Mucosa of descending colon (tissue), 3 donors: ENCODE results near the gene SAP30L. TPM values are rescaled to one million over a fixed set of nuclear protein-coding genes. Genes with fewer than 3 reads are reported as not detected.

Experiments
- ATAC-seq: fragments of 200-7000 bp; cut with Tn5 transposase; one replicate; pipeline ENCODE4 v1.9.1; 2020; ENCODE audit warnings: mild to moderate bottlenecking, moderate library complexity
- DNase-seq, 3 donors: peaks; one replicate each; pipeline ENCODE4 v3.0.0-alpha.2; 2020
- H3K36me3 ChIP-seq: fragments of 200-600 bp; one replicate; pipeline ENCODE4 v1.8.0; 2021; ENCODE audit warnings: low read depth, mild to moderate bottlenecking
- H3K4me1 ChIP-seq: fragments of 200-600 bp; one replicate; pipeline ENCODE4 v1.8.0; 2021; ENCODE audit warnings: low read depth, mild to moderate bottlenecking
- H3K4me3 ChIP-seq: fragments of 200-600 bp; one replicate; pipeline ENCODE4 v1.8.0; 2021; ENCODE audit warnings: mild to moderate bottlenecking
- H3K9me3 ChIP-seq: fragments of 200-600 bp; one replicate; pipeline ENCODE4 v1.8.0; 2021; ENCODE audit warnings: mild to moderate bottlenecking
- CTCF ChIP-seq: fragments of 200-600 bp; IDR thresholded peaks from one replicate; pipeline ENCODE4 v1.8.0; 2022; ENCODE audit warnings: antibody characterized with exemption, mild to moderate bottlenecking
- intact Hi-C, 2 donors: fragments of 100-400 bp; cut with DNase I in 1 of 2; cut with micrococcal nuclease in 1 of 2; formaldehyde crosslinking; loops; one replicate each; pipeline versions ENCODE4 v1.11.0 to v1.11.1; 2022; cut with DNase I, micrococcal nuclease
- total RNA-seq, 3 donors: library from RNA; stranded (reverse); fragmentation: NEBNext Ultra II Directional in 2 of 3; extraction: Animal tissue kit (Norgen Biotek cat#: 25700) in 2 of 3; gene quantifications; one replicate each; pipeline versions ENCODE4 v1.2.1 to v1.2.4, GENCODE V29; 2021 to 2023
- donor health status: DM: no; HTN: no; CAD: no; lungs with moderate emphysema.
- donor health status: DM: no; HTN: no; CAD: no.
- donor health status: DM: no; HTN: yes; CAD: no.

The SAP30L gene
- total RNA-seq, 3 donors from 2014 or later = 55.0 to 65.6 (median 63.5) TPM

GRCh38 chr5:154485850-154486426, 40.1 kb downstream of the SAP30L start:
- intact Hi-C loops = no loop called here
- no peak for ATAC-seq
- DNase-seq = no peak

GRCh38 chr5:154486427-154486866, 40.6 kb downstream of the SAP30L start:
- no peak for DNase-seq
- H3K9me3 ChIP-seq = no peaks in the 10 kb centered on the region
- no peak overlapping the region for H3K4me3 ChIP-seq
- TF ChIP-seq CTCF = no peak
- intact Hi-C loops = no loop called here
- no peak for ATAC-seq
- H3K4me1 ChIP-seq = peaks cover 4% of the 10 kb centered on the region
- no peaks in the 10 kb centered on the region for H3K36me3 ChIP-seq

More at GRCh38 chr5:154485850-154486426, 40.1 kb downstream of the SAP30L start:
- H3K4me1 ChIP-seq = peaks cover 4% of the 10 kb centered on the region
- H3K9me3 ChIP-seq = no peaks in the 10 kb centered on the region
- no peaks in the 10 kb centered on the region for H3K36me3 ChIP-seq
- H3K4me3 ChIP-seq = no peak overlapping the region
- TF ChIP-seq CTCF = no peak

- Histone ChIP-seq H3K36me3 (no peaks in the 10 kb centered on the region), H3K4me3 (no peak overlapping the region), H3K4me1 (peaks cover 4% of the 10 kb centered on the region), H3K9me3 (no peaks in the 10 kb centered on the region)
- no peak for ATAC-seq
- no peak for TF ChIP-seq CTCF
- DNase-seq = no peak
- intact Hi-C loops = no loop called here
Observed at GRCh38 chr5:154487541-154487940, 41.7 kb downstream of the SAP30L start.

GRCh38 chr5:154491941-154492340, 46.1 kb downstream of the SAP30L start:
- no peak for TF ChIP-seq CTCF
- ATAC-seq = no peak

GRCh38 chr5:154493274-154493673, 47.5 kb downstream of the SAP30L start:
- intact Hi-C loops = no loop called here
- H3K4me1 ChIP-seq = no peaks in the 10 kb centered on the region
- no peak for TF ChIP-seq CTCF
- ATAC-seq = no peak
- no peak overlapping the region for H3K4me3 ChIP-seq
- H3K9me3 ChIP-seq = no peaks in the 10 kb centered on the region
- no peaks in the 10 kb centered on the region for H3K36me3 ChIP-seq
- no peak for DNase-seq

More at GRCh38 chr5:154491941-154492340, 46.1 kb downstream of the SAP30L start:
- H3K9me3 ChIP-seq = no peaks in the 10 kb centered on the region
- H3K4me1 ChIP-seq = no peaks in the 10 kb centered on the region
- H3K36me3 ChIP-seq = no peaks in the 10 kb centered on the region
- H3K4me3 ChIP-seq = no peak overlapping the region
- intact Hi-C loops = no loop called here
- DNase-seq = no peak

- ATAC-seq (no peak), DNase-seq (no peak)
- no peak overlapping the region for H3K4me3 ChIP-seq
- no peaks in the 10 kb centered on the region for H3K9me3 ChIP-seq
- H3K36me3 ChIP-seq = no peaks in the 10 kb centered on the region
- intact Hi-C loops = no loop called here
- H3K4me1 ChIP-seq = no peaks in the 10 kb centered on the region
- TF ChIP-seq CTCF = no peak
Observed at GRCh38 chr5:154494036-154494435, 48.2 kb downstream of the SAP30L start.
